ENCODE data around the gene UBN1. TPM values are rescaled to one million over a fixed set of nuclear protein-coding genes. Genes with fewer than 3 reads are reported as not detected.
A peak's percentile ranks its signal among the peaks of the same experiment; 100 is the strongest.

Gene UBN1
- total RNA-seq, 2 experiments from 2014 or later = 45.7 to 45.8 TPM

- Mint-ChIP-seq H3K4me3 (no peak overlapping the region), H3K9me3 (no peaks in the 10 kb centered on the region), H3K4me1 (ENCODE audit: low read depth) (peaks cover 23% of the 10 kb centered on the region), H3K27me3 (no peaks in the 10 kb centered on the region), H3K27ac (no peak overlapping the region), H3K36me3 (ENCODE audit: low read depth) (peaks cover 78% of the 10 kb centered on the region)
- no peaks in the 10 kb centered on the region for H3K9me3 ChIP-seq (ENCODE audit: control insufficient read depth in 1 of 2, insufficient read depth in 1 of 2, low read length in 2 of 2)
- H3K4me3 ChIP-seq (ENCODE audit: low read length) = no peak overlapping the region
- ATAC-seq (ENCODE audit: poor library complexity) (no peak), DNase-seq (no peak)
- intact Hi-C loops (cut with DNase I, micrococcal nuclease) = no loop called here
- TF ChIP-seq CTCF (IDR thresholded peaks at IDR 0.05) = no peak
- H3K4me1 ChIP-seq (ENCODE audit: insufficient read depth, low read length) = no peaks in the 10 kb centered on the region
- ChIA-PET POLR2A (no interaction called here), CTCF (interaction anchor here (0.6 kb wide), 1 partner anchor 105 kb away, joined by 3 read pairs; no protein-coding TSS in a partner anchor)
- peaks cover 61% of the 10 kb centered on the region for H3K36me3 ChIP-seq (ENCODE audit: insufficient read depth, low read length)
- no peak overlapping the region for H3K27ac ChIP-seq (ENCODE audit: low read depth in 1 of 2, low read length in 2 of 2)
- H3K27me3 ChIP-seq (ENCODE audit: control insufficient read depth in 1 of 2, insufficient read depth in 2 of 2, low read length in 2 of 2) = no peaks in the 10 kb centered on the region
Measured at GRCh38 chr16:4866586-4866985, 19.3 kb downstream of the UBN1 start.

GRCh38 chr16:4868026-4868425, 20.7 kb downstream of the UBN1 start:
- no peak overlapping the region for H3K4me3 Mint-ChIP-seq
- no peak for TF ChIP-seq CTCF (IDR thresholded peaks at IDR 0.05)
- peaks cover 60% of the 10 kb centered on the region for H3K36me3 ChIP-seq (ENCODE audit: insufficient read depth, low read length)
- H3K27me3 ChIP-seq (ENCODE audit: control insufficient read depth in 1 of 2, insufficient read depth in 2 of 2, low read length in 2 of 2) = no peaks in the 10 kb centered on the region
- H3K9me3 ChIP-seq (ENCODE audit: control insufficient read depth in 1 of 2, insufficient read depth in 1 of 2, low read length in 2 of 2) = no peaks in the 10 kb centered on the region
- intact Hi-C loops (cut with DNase I, micrococcal nuclease) = no loop called here
- no peak for ATAC-seq (ENCODE audit: poor library complexity)
- no peak overlapping the region for H3K4me3 ChIP-seq (ENCODE audit: low read length)
- POLR2A ChIA-PET = no interaction called here
- no peaks in the 10 kb centered on the region for H3K4me1 ChIP-seq (ENCODE audit: insufficient read depth, low read length)
- H3K27ac ChIP-seq (ENCODE audit: low read depth in 1 of 2, low read length in 2 of 2) = no peak overlapping the region
- no peak for DNase-seq
- no peaks in the 10 kb centered on the region for H3K27me3 Mint-ChIP-seq
- H3K9me3 Mint-ChIP-seq = no peaks in the 10 kb centered on the region
- CTCF ChIA-PET = no interaction called here
- peaks cover 23% of the 10 kb centered on the region for H3K4me1 Mint-ChIP-seq (ENCODE audit: low read depth)
- H3K36me3 Mint-ChIP-seq (ENCODE audit: low read depth) = peaks cover 77% of the 10 kb centered on the region
- H3K27ac Mint-ChIP-seq = peak overlapping the region; percentile 43

GRCh38 chr16:4868535-4868934, 21.3 kb downstream of the UBN1 start:
- H3K36me3 Mint-ChIP-seq (ENCODE audit: low read depth) = peaks cover 78% of the 10 kb centered on the region
- ChIA-PET POLR2A (no interaction called here), CTCF (no interaction called here)
- H3K9me3 Mint-ChIP-seq = no peaks in the 10 kb centered on the region
- DNase-seq (no peak), ATAC-seq (ENCODE audit: poor library complexity) (no peak)
- no peaks in the 10 kb centered on the region for H3K9me3 ChIP-seq (ENCODE audit: control insufficient read depth in 1 of 2, insufficient read depth in 1 of 2, low read length in 2 of 2)
- no peaks in the 10 kb centered on the region for H3K27me3 Mint-ChIP-seq
- TF ChIP-seq CTCF (IDR thresholded peaks at IDR 0.05) = no peak
- H3K4me3 Mint-ChIP-seq = no peak overlapping the region
- H3K4me1 ChIP-seq (ENCODE audit: insufficient read depth, low read length) = no peaks in the 10 kb centered on the region
- no peak overlapping the region for H3K27ac ChIP-seq (ENCODE audit: low read depth in 1 of 2, low read length in 2 of 2)
- peaks cover 60% of the 10 kb centered on the region for H3K36me3 ChIP-seq (ENCODE audit: insufficient read depth, low read length)
- no peaks in the 10 kb centered on the region for H3K27me3 ChIP-seq (ENCODE audit: control insufficient read depth in 1 of 2, insufficient read depth in 2 of 2, low read length in 2 of 2)
- H3K4me3 ChIP-seq (ENCODE audit: low read length) = no peak overlapping the region
- peaks cover 23% of the 10 kb centered on the region for H3K4me1 Mint-ChIP-seq (ENCODE audit: low read depth)
- H3K27ac Mint-ChIP-seq = peak overlapping the region; percentile 43
- intact Hi-C loops (cut with DNase I, micrococcal nuclease) = no loop called here

Measured in CD4-positive, alpha-beta T cell (primary cell).